ENCODE data around the gene MGA.

Gene MGA

DNA sequence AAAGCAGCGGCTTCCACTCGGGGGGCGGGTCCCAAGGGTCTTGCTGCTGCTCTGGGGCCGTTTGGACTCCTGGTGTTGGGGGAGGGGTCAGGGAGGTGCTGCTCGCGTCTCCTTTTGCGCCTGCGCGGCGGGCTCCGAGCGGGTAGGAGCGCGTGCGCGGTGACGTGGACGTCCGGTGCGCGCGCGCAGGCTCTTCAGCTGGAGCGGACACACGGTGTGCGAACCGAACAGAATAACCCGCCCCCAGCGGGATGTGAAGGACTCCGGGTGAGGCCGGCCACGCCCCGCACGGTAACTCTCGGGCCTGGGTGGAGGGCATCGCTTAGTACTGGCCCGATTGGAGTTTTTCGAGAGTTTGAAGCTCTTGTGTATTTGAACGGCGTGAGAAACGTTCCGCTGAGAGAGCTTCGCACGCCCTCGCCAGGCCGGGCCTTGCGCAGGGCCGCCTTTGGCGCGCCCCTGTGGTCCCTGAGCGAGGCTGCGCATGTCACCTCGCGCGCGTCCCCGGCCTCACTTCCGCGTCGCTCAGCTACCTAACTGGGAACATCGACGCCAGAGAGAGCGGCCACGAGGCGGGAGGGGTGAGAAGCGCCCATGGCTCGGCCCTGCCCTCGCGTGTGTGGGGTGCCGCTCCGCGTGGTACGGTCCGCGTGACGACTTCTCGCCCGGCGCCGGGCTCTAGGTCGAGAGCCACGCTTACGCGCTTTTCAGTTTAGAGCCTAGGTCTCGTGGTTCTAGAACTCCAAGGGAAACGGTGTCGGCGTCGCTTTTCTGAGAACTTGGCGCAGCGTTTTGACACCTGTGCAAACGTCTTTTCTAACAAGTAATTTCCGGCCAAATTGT is at the start of gene MGA:
TSS of gene MGA (plus strand) at position 171 of the 843 bp plus-strand sequence.
- in situ Hi-C loops (cut with HindIII; ENCODE audit: low sequenced_read_pairs) = no loop called here

DNA sequence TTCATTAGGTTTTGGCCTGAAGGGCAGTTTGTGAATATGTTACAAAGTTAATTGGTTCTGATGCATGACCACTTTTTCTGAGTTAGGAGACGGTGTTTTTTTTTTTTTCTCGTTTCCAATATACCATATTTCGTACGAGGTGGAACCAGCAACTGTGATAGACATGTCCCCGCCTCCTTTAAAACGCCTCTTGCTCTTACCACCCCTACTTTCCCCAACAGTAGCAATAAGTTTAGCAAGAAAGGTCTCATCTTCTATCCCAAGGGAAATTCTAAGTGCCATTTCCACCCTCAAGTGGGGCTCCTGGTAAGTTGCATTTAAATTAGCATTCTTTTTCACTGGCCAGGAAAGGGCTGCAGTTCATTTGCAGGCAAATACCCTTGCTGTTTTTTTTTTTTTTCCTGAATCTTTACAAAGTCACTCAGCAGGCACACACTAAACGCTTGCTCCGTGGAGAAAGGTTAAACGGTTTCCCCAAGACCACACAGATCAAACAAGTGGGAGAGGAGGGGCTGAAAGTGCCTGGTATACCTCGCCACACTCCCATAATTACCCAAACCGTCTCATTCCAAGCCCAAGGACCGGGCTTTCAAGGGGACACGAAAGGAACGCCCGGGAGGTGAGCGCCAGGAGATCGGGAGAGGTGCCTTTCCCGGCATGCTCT is 39.5 kb upstream of the MGA start:
- in situ Hi-C loops (cut with HindIII; ENCODE audit: low sequenced_read_pairs) = no loop called here

DNA sequence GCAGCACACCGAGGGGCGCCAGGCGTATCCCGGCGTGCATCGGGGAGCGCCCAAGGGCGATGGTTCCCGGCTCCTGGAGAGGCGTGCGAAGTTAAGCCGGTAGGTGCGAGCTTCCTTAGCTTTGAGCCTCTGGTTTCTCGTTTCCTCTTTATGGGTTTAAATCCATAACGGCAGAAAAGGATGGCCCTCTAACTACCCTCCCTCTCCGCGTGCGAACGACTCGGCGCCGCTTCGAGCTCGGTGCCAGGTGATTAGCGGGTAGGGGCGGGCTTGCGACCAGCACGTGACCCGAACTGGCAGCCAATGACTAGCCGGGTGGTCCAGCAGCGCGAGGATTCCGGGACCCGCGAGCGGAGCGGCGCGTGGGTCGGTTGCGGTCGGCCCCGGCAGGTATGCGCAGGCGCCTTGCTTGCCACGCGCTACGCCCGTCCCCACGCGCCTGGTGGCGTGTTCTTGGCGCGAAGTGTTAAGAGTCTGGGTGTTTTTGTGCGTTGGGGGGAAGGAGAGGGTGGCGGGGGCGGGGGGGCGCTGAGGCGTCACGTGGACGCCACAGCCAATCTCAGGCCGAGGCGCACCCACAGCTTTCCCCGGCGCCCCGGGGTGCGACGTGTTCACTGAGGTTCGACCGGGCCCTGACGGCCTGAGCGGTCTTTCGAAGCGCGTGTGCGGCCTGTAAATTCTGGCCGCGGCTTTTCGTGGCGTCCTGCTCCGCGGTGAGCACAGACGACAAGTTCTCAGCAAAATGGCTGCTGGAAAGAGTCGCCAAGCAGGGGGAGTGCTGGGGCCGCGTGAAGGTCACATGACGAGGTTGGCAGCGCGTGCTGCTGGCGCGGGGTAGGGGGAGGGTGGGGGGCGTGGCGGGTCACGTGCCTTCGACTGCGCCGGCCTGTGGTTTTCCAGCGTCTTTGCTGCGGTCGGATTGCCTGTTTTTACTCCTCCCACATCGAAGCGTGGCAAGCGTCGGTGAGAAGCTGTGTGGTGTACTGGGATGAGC is 38.7 kb upstream of the MGA start:
- in situ Hi-C loops (cut with HindIII; ENCODE audit: low sequenced_read_pairs) = no loop called here

DNA sequence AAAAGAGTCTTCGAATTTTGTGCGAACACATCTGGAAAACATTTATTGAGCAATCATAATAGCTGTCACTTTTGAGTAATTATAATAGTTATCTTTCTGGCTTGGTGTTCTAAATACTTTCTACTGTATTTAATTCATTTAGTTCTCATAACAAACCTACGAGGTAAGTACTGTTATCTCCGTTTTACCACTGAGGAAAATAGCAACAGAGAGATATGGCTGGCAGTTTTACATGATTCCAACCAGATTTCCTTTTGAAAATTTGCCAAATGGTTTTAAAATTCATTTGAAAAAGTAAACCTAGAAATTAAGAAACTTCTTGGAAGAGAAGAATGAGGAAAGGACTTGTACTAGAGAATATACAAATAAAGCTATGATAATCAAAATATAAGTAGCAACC is 37.3 kb upstream of the MGA start:
- in situ Hi-C loops (cut with HindIII; ENCODE audit: low sequenced_read_pairs) = no loop called here

DNA sequence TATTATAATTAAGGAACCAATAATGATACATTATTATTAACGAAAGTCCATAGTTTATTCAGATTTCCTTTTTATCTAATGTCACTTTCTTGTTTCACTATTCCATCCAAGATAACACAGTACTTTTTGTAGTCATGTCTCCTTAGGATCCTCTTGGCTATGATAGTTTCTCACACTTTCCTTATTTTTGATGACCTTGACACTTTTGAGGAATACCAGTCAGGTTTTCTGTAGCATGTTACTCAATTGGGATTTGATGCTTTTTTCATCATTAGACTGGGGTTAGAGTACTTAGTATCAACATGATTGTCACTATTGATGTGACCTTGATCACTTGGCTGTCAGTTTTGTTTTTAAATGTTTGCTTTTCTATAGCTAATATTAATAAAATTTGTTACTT is 33.0 kb upstream of the MGA start:
- in situ Hi-C loops (cut with HindIII; ENCODE audit: low sequenced_read_pairs) = no loop called here

DNA sequence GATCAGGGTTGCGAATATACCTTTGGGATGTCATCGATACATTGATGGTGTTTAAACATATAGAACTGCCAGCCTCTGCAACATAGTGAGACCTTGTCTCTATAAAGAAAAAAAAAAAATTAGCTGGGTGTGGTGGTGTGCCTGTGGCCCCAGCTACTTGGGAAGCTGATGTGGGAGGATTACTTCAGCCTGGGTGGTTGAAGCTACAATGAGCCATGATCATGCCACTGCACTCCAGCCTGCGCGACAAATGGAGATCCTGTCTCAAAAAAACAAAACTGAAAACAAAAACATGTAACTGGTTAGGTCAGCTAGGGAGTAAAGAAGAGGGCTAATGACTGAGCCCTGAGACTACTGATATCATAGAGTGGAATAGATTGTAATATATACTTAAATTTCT is 30.7 kb upstream of the MGA start:
- in situ Hi-C loops (cut with HindIII; ENCODE audit: low sequenced_read_pairs) = no loop called here

GRCh38 chr15:41629883-41630282 is 30.3 kb upstream of the MGA start:
- in situ Hi-C loops (cut with HindIII; ENCODE audit: low sequenced_read_pairs) = no loop called here

- in situ Hi-C loops (cut with HindIII; ENCODE audit: low sequenced_read_pairs) = no loop called here
Observed at GRCh38 chr15:41630616-41631217, 29.5 kb upstream of the MGA start.

GRCh38 chr15:41631880-41632470 is 28.2 kb upstream of the MGA start:
- in situ Hi-C loops (cut with HindIII; ENCODE audit: low sequenced_read_pairs) = no loop called here

- in situ Hi-C loops (cut with HindIII; ENCODE audit: low sequenced_read_pairs) = no loop called here
Observed at GRCh38 chr15:41633609-41634008, 26.6 kb upstream of the MGA start.

DNA sequence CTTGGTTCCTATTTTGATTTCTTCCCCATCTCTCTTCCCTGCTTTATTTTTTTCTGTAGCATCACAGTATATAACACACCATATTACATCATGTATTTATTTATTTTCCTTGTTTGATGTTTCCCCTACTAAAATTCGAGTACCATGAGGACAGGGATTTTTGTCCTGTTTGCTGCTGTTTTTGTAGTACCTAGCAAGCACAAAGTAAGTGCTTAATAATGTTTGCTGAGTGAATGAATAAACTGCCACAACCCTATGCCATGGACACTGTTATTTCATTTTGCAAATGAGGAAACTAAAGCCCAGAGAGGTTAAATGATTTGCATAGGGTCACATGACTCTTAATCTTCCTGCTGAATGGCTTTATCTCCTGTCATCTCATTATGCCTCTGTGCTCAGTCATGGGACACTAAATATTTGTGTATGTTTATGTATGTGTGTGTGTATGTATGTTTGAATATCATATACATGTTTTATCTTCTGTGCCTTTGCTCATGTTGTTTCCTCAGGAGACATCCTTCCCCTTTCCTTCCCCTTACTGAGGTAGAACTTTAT is 26.1 kb upstream of the MGA start:
- in situ Hi-C loops (cut with HindIII; ENCODE audit: low sequenced_read_pairs) = no loop called here

DNA sequence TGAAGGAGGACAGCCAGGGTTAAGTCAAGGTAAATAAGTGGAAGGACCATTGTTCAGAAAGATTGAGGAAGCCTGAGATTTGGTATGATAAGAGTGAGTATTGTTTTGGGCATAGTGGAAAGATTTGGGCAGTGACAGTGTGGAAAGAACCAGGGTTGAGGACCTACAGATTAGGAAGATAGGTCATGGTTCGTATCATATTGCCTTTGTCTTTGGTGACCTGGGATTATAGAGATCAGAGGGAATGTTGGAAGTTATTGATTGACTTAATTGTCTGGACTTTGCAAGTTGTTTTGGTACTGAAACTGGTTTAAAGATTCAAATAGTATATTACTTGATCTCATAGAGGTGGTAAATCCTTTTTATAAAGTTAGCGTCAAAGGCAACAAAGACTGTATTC is 23.1 kb upstream of the MGA start:
- in situ Hi-C loops (cut with HindIII; ENCODE audit: low sequenced_read_pairs) = no loop called here

DNA sequence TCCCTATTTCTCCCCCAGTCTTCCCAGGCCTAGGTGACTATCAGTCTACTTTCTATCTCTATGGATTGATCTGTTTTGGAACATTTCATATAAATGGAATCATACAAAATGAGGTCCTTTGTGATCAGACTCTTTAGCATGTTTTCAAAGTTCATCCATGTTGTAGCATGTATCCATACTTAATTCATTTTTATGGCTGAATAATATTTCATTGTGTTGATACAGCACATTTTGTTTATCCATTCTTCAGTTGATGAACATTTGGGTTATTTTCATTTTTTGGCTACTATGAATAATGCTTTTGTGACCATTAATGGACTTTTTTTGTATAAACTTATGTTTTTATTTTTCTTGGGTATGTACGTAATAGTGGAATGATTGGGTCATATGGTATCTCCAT is 19.2 kb upstream of the MGA start:
- in situ Hi-C loops (cut with HindIII; ENCODE audit: low sequenced_read_pairs) = no loop called here

DNA sequence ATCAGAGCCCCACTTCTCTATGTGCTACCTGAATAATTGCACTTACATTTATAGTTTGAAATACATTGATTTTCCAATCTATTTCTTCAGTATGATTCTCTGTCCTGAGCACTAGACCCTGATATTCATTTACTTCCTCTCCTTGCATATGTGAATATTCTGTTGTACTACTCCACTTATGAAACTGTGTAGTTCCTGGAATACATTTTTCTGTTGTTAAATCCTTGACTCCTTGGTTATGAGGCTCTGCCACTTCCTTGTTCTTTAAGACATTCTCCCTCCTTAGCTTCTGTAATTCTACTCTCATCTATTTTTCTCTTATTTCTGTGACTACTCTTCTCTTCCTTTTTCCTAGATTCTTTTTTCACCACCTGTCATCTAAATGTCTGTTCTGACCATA is 12.9 kb upstream of the MGA start:
- in situ Hi-C loops (cut with HindIII; ENCODE audit: low sequenced_read_pairs) = no loop called here

- in situ Hi-C loops (cut with HindIII; ENCODE audit: low sequenced_read_pairs) = no loop called here
Observed at GRCh38 chr15:41648097-41648496, 12.1 kb upstream of the MGA start.

DNA sequence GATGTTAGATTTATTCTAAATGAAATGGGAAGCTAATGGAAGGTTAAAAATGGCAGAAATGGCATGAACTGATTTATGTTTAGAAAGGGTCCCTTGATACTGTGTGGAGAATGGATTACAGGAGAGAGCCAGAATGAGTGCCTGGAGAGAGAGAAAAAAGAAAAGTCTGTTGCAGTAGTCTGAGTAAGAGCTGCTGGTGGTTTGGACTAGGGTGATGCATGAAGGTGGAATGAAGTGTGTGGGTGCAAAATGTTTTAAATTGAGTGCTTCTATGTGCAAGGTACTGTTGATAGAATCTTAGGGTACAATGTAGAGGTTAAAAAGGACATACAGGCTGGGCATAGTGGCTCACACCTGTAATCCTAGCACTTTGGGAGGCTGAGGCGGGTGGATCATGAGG is 11.4 kb upstream of the MGA start:
- in situ Hi-C loops (cut with HindIII; ENCODE audit: low sequenced_read_pairs) = no loop called here

GRCh38 chr15:41650806-41651205 is 9.4 kb upstream of the MGA start:
- in situ Hi-C loops (cut with HindIII; ENCODE audit: low sequenced_read_pairs) = no loop called here

DNA sequence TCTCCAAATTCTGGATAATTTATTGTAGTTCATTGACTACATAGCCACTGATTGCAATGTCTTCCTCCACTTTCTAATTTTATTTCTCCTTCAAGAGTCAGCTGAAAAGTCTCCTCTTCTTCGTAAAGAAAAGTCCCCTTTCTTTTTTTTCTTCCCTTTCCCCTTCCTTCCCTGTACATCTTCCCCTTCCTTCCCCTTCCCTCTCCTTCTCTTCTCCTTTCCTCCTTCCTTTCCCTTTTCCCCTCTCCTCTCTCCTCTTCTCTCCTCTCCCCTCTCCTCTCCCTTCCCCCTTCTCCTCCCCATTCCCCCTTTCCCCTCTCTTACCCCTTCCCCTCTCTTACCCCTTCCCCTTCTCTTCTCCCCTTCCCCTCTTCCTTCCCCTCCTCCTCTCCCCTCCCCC is 8.8 kb upstream of the MGA start:
- in situ Hi-C loops (cut with HindIII; ENCODE audit: low sequenced_read_pairs) = no loop called here

DNA sequence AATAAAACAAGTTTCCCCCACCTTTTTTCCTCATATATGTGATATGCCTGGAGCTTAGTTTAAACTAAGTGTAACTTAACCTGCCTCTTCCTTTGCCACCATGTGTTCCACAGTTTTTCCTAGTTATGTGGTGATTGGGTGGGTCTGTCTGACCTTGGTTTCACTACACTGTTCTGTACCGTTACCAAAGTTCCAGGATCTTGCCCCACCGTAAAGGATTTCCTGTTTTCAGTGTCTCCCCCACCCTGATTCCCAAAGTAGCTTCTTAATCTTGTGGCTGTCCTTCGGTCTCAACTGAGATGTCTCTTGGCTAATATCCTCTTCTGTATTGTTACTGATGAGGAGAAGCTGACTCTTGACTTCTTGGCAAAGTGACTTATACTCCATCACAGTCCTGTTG is 6.4 kb upstream of the MGA start:
- in situ Hi-C loops (cut with HindIII; ENCODE audit: low sequenced_read_pairs) = no loop called here

- in situ Hi-C loops (cut with HindIII; ENCODE audit: low sequenced_read_pairs) = no loop called here
Observed at GRCh38 chr15:41655716-41656115, 4.5 kb upstream of the MGA start.
